MCF 10A (cell line): ENCODE data around the gene NEK10. TPM values are rescaled to one million over a fixed set of nuclear protein-coding genes. Genes with fewer than 3 reads are reported as not detected.

ENCODE experiments used
- BruUV-seq: library from RNA; stranded (reverse); fragments of 400-500 nt; replicated peaks from 2 replicates; lab custom pipeline; 2021; lab: Mats Ljungman, UMichigan
- CTCF ChIA-PET: fragments of 300-600 bp; sonication (Branson Sonifier 250); formaldehyde crosslinking; extraction: SDS; loops from one replicate; lab custom pipeline; 2021; ENCODE audit warnings: antibody characterized with exemption, inconsistent platforms; lab: Yijun Ruan, JAX
- POLR2A ChIA-PET: fragments of 300-600, 350-650 bp; sonication (Branson Sonifier 250); formaldehyde crosslinking; extraction: SDS; loops from one replicate; lab custom pipeline; 2020; ENCODE audit warnings: antibody characterized with exemption, inconsistent platforms; lab: Yijun Ruan, JAX
- DNase-seq: peaks from one replicate; pipeline ENCODE4 v3.0.0-alpha.2; 2018; ENCODE audit not compliant: unreplicated experiment
- H3K27ac Mint-ChIP-seq: one replicate; pipeline ENCODE4 v1.8.0; 2022; ENCODE audit warnings: mild to moderate bottlenecking, low read depth, mixed read lengths; ENCODE audit not compliant: unreplicated experiment
- H3K27me3 Mint-ChIP-seq: one replicate; pipeline ENCODE4 v1.8.0; 2022; ENCODE audit warnings: mixed read lengths; ENCODE audit not compliant: insufficient read depth, unreplicated experiment
- H3K36me3 Mint-ChIP-seq: one replicate; pipeline ENCODE4 v1.8.0; 2022; ENCODE audit warnings: mild to moderate bottlenecking, moderate library complexity, mixed read lengths; ENCODE audit not compliant: insufficient read depth, unreplicated experiment
- H3K4me1 Mint-ChIP-seq: one replicate; pipeline ENCODE4 v1.8.0; 2022; ENCODE audit warnings: mixed read lengths; ENCODE audit not compliant: insufficient read depth, unreplicated experiment
- H3K4me3 Mint-ChIP-seq: one replicate; pipeline ENCODE4 v1.8.0; 2022; ENCODE audit warnings: mild to moderate bottlenecking, moderate library complexity, mixed read lengths; ENCODE audit not compliant: unreplicated experiment
- H3K9me3 Mint-ChIP-seq: one replicate; pipeline ENCODE4 v1.8.0; 2022; ENCODE audit warnings: mixed read lengths; ENCODE audit not compliant: unreplicated experiment
- intact Hi-C: fragments of 100-400 bp; cut with micrococcal nuclease; formaldehyde crosslinking; loops from 2 replicates; pipeline ENCODE4 v1.14.1; 2022
- total RNA-seq: library from RNA; stranded (reverse); gene quantifications from 2 replicates; pipeline ENCODE4 v1.2.3, GENCODE V29; 2022
- TF ChIP-seq, protein P1 (sequence below): fragments of 200-600 bp; IDR thresholded peaks from one replicate; pipeline ENCODE4 v1.8.0; 2022; ENCODE audit warnings: antibody characterized with exemption, mild to moderate bottlenecking; ENCODE audit not compliant: unreplicated experiment

Gene NEK10
- total RNA-seq, 1 experiment from 2014 or later, result 0.44 TPM

DNA sequence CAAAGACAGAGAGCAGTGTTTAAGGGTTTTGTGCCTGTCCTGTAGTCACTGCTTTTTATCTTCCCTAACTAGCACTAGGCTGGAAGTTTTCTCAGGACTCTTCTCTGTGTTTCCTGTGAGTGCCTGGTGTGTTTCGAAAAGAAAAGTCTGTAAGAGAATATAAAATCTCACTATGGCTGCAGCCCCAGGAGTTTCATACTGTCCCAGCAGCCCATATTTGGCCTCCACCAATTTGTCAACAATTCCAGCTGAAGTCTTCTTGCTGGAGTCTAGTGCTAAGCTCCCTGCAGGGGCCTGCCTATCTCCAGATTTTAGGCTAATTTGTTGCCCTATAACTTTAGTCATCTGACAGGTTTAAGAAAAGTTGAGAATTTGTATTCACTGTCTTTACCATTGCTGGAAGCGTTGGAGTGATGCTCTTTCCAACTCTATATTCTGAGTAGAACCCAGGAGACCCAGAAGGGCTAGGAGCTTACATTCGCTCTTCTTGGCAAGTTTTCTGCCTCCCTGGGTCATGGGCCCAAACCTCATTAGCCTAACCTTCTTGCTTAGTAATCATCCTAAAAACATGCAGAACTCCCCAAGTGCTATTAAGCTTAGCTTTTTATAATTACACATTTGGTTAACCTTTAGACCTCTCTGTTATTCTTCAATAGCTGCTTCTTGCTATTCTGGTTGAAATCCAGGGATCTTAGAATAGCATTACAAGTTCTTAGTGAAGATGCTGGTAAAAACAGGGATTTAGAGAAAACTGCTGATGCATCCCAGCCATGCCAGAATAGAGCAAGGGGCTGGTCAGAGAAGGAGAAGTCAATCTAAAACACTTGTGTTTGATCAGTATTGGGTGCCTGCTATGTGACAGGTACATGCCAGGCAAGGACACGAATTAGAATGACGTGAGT is 283.1 kb downstream of the NEK10 start:
- Mint-ChIP-seq H3K4me3 (no peak overlapping the region), H3K36me3 (no peaks in the 10 kb centered on the region), H3K27ac (no peak overlapping the region), H3K27me3 (no peaks in the 10 kb centered on the region), H3K4me1 (no peaks in the 10 kb centered on the region), H3K9me3 (peaks cover 1% of the 10 kb centered on the region)
- intact Hi-C loops, result no loop called here
- no peak for DNase-seq
- CTCF ChIA-PET, result no interaction called here
- POLR2A ChIA-PET, result interaction anchor here (0.5 kb wide), 1 partner anchor 115 kb away, joined by 3 read pairs; no protein-coding TSS in a partner anchor
- BruUV-seq, result no TSS peak
- TF ChIP-seq, protein P1, sequence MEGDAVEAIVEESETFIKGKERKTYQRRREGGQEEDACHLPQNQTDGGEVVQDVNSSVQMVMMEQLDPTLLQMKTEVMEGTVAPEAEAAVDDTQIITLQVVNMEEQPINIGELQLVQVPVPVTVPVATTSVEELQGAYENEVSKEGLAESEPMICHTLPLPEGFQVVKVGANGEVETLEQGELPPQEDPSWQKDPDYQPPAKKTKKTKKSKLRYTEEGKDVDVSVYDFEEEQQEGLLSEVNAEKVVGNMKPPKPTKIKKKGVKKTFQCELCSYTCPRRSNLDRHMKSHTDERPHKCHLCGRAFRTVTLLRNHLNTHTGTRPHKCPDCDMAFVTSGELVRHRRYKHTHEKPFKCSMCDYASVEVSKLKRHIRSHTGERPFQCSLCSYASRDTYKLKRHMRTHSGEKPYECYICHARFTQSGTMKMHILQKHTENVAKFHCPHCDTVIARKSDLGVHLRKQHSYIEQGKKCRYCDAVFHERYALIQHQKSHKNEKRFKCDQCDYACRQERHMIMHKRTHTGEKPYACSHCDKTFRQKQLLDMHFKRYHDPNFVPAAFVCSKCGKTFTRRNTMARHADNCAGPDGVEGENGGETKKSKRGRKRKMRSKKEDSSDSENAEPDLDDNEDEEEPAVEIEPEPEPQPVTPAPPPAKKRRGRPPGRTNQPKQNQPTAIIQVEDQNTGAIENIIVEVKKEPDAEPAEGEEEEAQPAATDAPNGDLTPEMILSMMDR, result no peak

DNA sequence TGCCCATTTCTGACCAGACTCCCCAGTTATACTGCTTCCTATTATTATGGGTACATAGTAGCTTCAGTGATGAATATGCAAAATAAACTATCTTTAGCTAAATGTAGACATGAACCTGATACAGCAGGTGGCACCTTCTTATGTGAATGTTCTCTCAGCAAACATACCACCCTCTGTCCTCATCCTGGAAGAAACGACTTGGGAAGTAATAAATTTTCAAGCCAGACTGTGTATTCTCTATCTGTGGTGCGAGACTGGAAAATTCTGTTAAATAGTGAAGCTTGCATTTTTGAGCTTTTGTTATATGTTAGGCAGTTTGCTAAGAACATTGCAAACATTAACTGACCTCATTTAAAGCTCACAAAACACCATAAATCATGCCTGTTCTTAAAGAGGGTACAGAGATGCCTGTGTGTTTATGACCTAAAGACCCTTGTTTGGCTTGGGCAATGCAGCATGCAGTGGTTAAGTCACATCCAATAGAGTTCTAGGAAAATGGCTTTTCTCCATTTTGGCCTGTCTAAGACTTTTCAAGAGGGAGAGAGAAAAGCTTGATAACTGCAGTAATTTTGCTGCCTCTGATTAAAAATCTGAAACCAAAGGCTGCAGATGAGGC is 287.1 kb downstream of the NEK10 start:
- DNase-seq, result no peak
- BruUV-seq, result no TSS peak
- no peak overlapping the region for H3K4me3 Mint-ChIP-seq
- ChIA-PET POLR2A (interaction anchor here (0.6 kb wide), 1 partner anchor 11 kb away, joined by 4 read pairs; no protein-coding TSS in a partner anchor), CTCF (interaction anchor here (1.1 to 1.4 kb wide), 2 partner anchors 10 to 34 kb away, joined by 4 to 5 read pairs; no protein-coding TSS in a partner anchor)
- TF ChIP-seq, protein P1, result no peak
- no peaks in the 10 kb centered on the region for H3K4me1 Mint-ChIP-seq
- intact Hi-C loops, result no loop called here
- H3K27me3 Mint-ChIP-seq, result no peaks in the 10 kb centered on the region
- H3K36me3 Mint-ChIP-seq, result no peaks in the 10 kb centered on the region
- H3K9me3 Mint-ChIP-seq, result no peaks in the 10 kb centered on the region
- no peak overlapping the region for H3K27ac Mint-ChIP-seq

DNA sequence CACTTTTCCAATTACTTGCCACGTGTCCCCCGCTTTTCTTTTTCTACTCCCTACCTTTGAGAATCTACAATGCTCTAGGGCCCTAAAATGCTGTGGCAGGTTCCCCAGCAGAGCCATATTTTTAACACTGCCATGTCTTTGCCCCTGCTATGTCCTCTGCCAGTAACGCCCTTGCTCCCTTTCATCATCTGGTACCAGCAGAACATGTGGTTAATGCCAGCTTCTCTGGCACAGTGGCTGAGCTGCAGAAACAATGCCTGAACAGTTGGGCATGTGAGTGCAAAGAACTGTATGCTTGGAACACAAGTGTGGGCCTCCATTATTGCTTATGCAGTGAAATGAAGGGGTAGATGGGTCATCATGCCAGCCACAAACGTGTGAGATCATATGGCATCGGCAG is 287.6 kb downstream of the NEK10 start:
- no peak overlapping the region for H3K4me3 Mint-ChIP-seq
- H3K4me1 Mint-ChIP-seq, result no peaks in the 10 kb centered on the region
- ChIA-PET CTCF (interaction anchor here (1.4 kb wide), 1 partner anchor 11 kb away, joined by 4 read pairs; no protein-coding TSS in a partner anchor), POLR2A (interaction anchor here (0.6 kb wide), 1 partner anchor 12 kb away, joined by 4 read pairs; no protein-coding TSS in a partner anchor)
- TF ChIP-seq, protein P1, result no peak
- DNase-seq, result no peak
- H3K27ac Mint-ChIP-seq, result no peak overlapping the region
- H3K27me3 Mint-ChIP-seq, result no peaks in the 10 kb centered on the region
- BruUV-seq, result no TSS peak
- intact Hi-C loops, result no loop called here
- H3K36me3 Mint-ChIP-seq, result no peaks in the 10 kb centered on the region
- no peaks in the 10 kb centered on the region for H3K9me3 Mint-ChIP-seq

DNA sequence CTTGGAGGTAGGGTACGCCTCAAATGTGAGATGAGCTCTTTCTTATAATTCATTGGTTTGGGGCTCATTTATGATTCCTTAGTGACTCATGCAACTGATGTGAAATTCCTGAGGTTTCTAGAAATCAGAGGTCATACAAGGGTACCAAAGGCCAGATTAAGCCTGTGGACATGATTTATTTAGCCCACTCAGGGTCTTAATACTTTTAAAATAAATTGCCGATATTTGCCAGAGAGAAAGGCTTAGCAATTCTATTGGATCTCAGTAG is 289.0 kb downstream of the NEK10 start:
- no peaks in the 10 kb centered on the region for H3K4me1 Mint-ChIP-seq
- DNase-seq, result no peak
- H3K27ac Mint-ChIP-seq, result no peak overlapping the region
- H3K4me3 Mint-ChIP-seq, result no peak overlapping the region
- no peaks in the 10 kb centered on the region for H3K9me3 Mint-ChIP-seq
- no TSS peak for BruUV-seq
- ChIA-PET POLR2A (no interaction called here), CTCF (no interaction called here)
- TF ChIP-seq, protein P1, result no peak
- intact Hi-C loops, result no loop called here
- no peaks in the 10 kb centered on the region for H3K27me3 Mint-ChIP-seq
- H3K36me3 Mint-ChIP-seq, result no peaks in the 10 kb centered on the region
